Fibroblast of villous mesenchyme (primary cell): ENCODE measurements around the gene PHKG1. TPM values are rescaled to one million over a fixed set of nuclear protein-coding genes. Genes with fewer than 3 reads are reported as not detected.
"Not testable (repeated sequence)": the region's sequence is repeated elsewhere in the genome, so short reads cannot be mapped to it uniquely, and the experiment has no call there.

Experiments
- DNase-seq: peaks from one replicate; pipeline ENCODE4 v3.0.0-alpha.2; 2010; ENCODE audit warnings: low read depth
- H3K4me3 ChIP-seq: 2 replicates; pipeline ENCODE4 v1.5.1; 2011; ENCODE audit warnings: low read depth, mild to moderate bottlenecking, low read length
- total RNA-seq: library from RNA; depleted of rRNA; stranded (reverse); fragments of >200 nt; gene quantifications from 2 replicates; pipeline ENCODE4 v1.2.3, GENCODE V29; 2012
- TF ChIP-seq, protein P1 (sequence below): IDR thresholded peaks from 2 replicates; pipeline ENCODE4 v1.5.1; 2012; ENCODE audit warnings: low read depth, mild to moderate bottlenecking, low read length; ENCODE audit not compliant: insufficient read depth

The PHKG1 gene
- total RNA-seq, 1 donor: 0.43 TPM

DNA sequence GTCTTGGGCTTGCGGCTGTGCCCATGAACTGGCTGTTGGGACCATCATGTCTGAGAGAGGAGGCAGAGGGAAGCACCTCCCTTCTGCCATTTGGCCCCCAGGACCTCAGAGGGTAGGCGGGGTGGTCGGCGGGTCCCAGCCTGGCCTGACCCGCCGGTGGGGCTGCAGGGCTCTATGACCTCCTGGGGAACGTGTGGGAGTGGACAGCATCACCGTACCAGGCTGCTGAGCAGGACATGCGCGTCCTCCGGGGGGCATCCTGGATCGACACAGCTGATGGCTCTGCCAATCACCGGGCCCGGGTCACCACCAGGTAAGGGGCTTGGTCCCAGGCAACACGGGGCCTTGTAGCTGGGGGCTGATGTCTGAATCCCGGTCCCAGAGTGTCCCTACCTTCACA, 14.6 kb downstream of the PHKG1 start:
- no peak overlapping the region for H3K4me3 ChIP-seq
- TF ChIP-seq, protein P1, sequence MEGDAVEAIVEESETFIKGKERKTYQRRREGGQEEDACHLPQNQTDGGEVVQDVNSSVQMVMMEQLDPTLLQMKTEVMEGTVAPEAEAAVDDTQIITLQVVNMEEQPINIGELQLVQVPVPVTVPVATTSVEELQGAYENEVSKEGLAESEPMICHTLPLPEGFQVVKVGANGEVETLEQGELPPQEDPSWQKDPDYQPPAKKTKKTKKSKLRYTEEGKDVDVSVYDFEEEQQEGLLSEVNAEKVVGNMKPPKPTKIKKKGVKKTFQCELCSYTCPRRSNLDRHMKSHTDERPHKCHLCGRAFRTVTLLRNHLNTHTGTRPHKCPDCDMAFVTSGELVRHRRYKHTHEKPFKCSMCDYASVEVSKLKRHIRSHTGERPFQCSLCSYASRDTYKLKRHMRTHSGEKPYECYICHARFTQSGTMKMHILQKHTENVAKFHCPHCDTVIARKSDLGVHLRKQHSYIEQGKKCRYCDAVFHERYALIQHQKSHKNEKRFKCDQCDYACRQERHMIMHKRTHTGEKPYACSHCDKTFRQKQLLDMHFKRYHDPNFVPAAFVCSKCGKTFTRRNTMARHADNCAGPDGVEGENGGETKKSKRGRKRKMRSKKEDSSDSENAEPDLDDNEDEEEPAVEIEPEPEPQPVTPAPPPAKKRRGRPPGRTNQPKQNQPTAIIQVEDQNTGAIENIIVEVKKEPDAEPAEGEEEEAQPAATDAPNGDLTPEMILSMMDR: no peak
- DNase-seq: no peak

DNA sequence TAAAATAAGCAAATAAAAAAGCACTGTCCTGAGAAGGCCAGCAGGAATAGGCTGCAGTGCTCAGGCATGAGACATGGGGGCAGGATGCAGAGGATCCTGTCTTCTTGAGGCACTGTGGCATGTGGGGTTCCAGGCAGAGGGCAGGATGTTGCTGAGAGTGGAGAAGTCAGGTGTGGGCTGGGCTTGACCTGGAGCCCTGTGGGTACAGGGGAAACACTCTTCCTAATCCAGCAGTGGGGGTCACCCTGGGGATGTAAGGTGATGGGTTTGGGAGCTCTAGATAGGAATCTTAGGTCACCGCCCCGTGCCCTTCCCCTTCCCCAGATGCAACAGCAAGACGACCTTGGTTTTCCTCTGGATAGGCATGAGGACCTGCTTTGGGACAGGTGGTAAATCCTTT, 15.1 kb downstream of the PHKG1 start:
- H3K4me3 ChIP-seq: no peak overlapping the region
- TF ChIP-seq, protein P1: no peak
- DNase-seq: no peak

DNA sequence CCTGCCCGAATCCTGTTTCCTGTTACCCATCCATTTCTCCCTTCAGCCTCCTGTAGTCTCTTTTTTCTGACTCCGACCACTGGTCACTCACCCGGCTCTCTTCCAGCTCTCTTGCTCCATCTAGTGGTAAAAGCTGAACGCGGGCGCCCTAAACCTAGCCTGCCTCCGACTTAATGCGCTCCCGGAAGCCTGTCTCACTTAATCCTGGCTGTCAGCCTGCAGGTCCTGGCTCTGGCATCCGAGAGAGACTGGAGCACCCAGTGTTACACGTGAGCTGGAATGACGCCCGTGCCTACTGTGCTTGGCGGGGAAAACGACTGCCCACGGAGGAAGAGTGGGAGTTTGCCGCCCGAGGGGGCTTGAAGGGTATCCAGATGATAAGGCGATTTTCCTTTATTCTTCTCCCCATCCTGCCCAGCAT, 18.4 kb downstream of the PHKG1 start:
- TF ChIP-seq, protein P1: peak; percentile 94
- peak; percentile 83 for DNase-seq
- H3K4me3 ChIP-seq: no peak overlapping the region

DNA sequence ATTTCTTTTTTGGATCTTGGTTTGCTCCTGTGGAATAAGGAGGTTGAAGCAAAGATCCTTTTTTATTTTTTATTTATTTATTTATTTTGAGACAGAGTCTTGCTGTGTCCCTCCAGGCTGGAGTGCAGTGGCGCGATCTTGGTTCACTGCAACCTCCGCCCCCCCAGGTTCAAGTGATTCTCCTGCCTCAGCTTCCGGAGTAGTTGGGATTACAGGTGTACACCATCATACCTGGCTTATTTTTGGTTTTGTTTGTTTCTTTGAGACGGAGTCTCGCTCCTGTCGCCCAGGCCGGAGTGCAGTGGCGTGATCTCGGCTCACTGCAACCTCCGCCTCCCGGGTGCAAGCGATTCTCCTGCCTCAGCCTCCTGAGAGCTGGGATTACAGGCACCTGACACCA, 26.4 kb downstream of the PHKG1 start:
- not testable (repeated sequence) for DNase-seq, H3K4me3 ChIP-seq

DNA sequence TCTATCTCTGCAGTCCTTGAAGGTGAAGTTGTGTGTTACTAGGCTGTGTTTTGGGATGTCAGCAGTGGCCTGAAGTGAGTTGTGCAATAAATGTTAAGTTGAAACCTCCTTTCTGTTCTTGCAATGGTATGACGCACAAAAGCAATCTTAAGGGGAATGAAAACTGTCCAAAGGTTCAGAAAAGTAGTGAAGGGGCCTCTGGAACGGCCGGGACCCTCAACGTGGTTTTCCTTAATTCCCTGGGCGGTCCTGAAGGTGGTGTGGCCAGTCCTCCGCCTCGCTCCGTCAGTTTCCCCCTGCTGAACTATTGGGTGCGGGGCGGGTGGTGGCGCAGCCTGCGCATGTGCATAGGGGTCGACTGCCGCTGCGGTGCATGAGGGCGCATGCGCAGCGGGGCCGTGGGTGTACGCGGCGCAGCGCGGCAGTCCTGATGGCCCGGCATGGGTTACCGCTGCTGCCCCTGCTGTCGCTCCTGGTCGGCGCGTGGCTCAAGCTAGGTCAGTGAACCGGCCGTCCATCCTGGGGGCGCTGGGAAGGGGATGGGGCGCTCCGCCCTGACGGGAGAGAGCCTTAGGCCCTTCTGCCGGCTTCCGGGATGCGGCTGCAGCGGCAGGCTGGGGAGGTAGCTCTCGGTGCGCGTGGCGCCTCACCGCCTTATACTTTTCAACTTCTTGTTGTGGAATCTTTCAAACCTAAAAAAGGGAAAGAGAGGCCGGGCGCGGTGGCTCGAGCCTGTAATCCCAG, 28.7 kb downstream of the PHKG1 start, which contains the start of gene SUMF2:
TSS of gene SUMF2 (plus strand) at position 405 of the 744 bp plus-strand sequence. CDS start at position 431, 26 bp downstream.
- DNase-seq: peak; percentile 93
- TF ChIP-seq, protein P1: no peak
- peak within 1 kb of the TSS; percentile 92 for H3K4me3 ChIP-seq

DNA sequence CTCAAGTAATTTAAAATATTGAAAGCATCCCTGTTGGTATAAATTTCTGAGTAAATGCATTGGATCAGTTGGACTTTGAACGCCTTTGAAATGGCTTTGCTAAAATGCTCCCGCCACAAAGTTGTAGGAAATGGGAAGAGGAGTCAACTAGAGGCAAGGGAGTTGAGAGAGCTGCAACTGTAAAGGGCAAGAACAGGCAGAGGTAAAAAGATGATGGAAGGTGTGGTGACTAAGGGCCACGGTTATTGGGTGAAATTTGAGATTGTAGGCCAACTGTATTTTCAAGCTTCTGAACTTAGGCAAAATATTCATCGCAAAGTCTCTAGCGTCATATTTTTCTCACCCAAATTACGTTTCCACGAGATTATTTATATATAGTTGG, 29.3 kb downstream of the PHKG1 start:
- H3K4me3 ChIP-seq: no peak overlapping the region
- TF ChIP-seq, protein P1: no peak
- no peak for DNase-seq

DNA sequence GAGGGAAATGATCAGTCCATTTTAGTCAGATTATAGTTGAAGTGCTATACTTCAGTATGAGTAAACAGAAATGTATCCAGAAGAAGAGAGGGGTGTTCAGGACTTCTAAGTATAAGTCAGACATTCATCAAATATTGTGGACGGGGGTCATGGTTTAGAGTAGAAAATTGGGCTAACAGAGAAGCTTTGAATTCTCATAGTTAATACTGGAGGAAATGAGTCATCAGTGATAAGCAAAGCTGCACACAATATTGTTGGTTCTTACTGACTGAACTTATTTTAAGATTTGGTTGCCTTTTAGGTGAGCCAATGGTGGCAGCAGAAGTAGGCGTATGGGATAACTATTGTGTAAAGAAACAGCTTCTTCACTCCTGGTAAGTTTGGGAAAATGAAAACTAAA, 30.4 kb downstream of the PHKG1 start:
- DNase-seq: peak; percentile 75
- TF ChIP-seq, protein P1: no peak
- H3K4me3 ChIP-seq: no peak overlapping the region
